H1 (cell line): ENCODE results near the gene ANKS1B. TPM values are rescaled to one million over a fixed set of nuclear protein-coding genes. Genes with fewer than 3 reads are reported as not detected.

Experiments
- CTCF ChIA-PET: fragments of 300-600 bp; sonication (Branson Sonifier 250); formaldehyde crosslinking; loops from one replicate; lab custom pipeline; 2021; ENCODE audit not compliant: partially characterized antibody; lab: Charles Lee
- POLR2A ChIA-PET: fragments of 300-600 bp; sonication (Branson Sonifier 250); formaldehyde crosslinking; loops from one replicate; lab custom pipeline; 2021; ENCODE audit warnings: inconsistent platforms; ENCODE audit not compliant: partially characterized antibody; lab: Charles Lee
- DNase-seq, 2 experiments: peaks; one replicate each; pipeline versions ENCODE4 v3.0.0 to v3.0.0-alpha.2; 2010 to 2022; ENCODE audit warnings: low spot score in 2 of 2, low read depth in 1 of 2, mixed read lengths in 1 of 2
- FAIRE-seq: peaks from 2 replicates; lab custom pipeline; 2011; peaks lifted over from hg19 to GRCh38; lab: Jason Lieb, UNC
- H2AFZ ChIP-seq: 2 replicates; pipeline ENCODE4 v1.8.1; 2012; ENCODE audit warnings: low read length, inconsistent platforms
- H2AK5ac ChIP-seq: 2 replicates; pipeline ENCODE4 v1.6.1; 2013; ENCODE audit warnings: low read depth, low read length
- H2BK120ac ChIP-seq: replicated peaks from 2 replicates; pipeline ENCODE3; 2013; ENCODE audit warnings: low read depth, low read length, inconsistent platforms
- H2BK12ac ChIP-seq: 2 replicates; pipeline ENCODE4 v1.6.1; 2013; ENCODE audit warnings: low read depth, low read length
- H2BK15ac ChIP-seq: 2 replicates; pipeline ENCODE4 v1.6.1; 2013; ENCODE audit warnings: low read length
- H2BK20ac ChIP-seq: 2 replicates; pipeline ENCODE4 v1.6.1; 2013; ENCODE audit warnings: low read length
- H2BK5ac ChIP-seq: 2 replicates; pipeline ENCODE4 v1.6.1; 2013; ENCODE audit warnings: low read depth, low read length
- H3K14ac ChIP-seq: 2 replicates; pipeline ENCODE4 v1.6.1; 2013; ENCODE audit warnings: inconsistent platforms; ENCODE audit not compliant: insufficient read length
- H3K18ac ChIP-seq: 2 replicates; pipeline ENCODE4 v1.6.1; 2013; ENCODE audit warnings: low read length; ENCODE audit errors: extremely low read depth
- H3K23ac ChIP-seq: 2 replicates; pipeline ENCODE4 v1.6.1; 2013; ENCODE audit warnings: inconsistent platforms; ENCODE audit not compliant: insufficient read length
- H3K23me2 ChIP-seq: 2 replicates; pipeline ENCODE4 v1.6.1; 2013; ENCODE audit warnings: low read depth, low read length
- H3K27ac ChIP-seq: 2 replicates; pipeline ENCODE4 v1.6.1; 2011; ENCODE audit warnings: low read depth, low read length, inconsistent platforms
- H3K27me3 ChIP-seq, 4 experiments: replicated peaks in 1 of 4; 1 replicate in 1 of 4; 2 replicates in 3 of 4; pipeline versions ENCODE4 v1.6.1 to v1.8.1; 2011 to 2013; ENCODE audit warnings: low read length in 3 of 4, mild to moderate bottlenecking in 3 of 4, inconsistent platforms in 2 of 4, mixed read lengths in 2 of 4, moderate library complexity in 1 of 4; ENCODE audit not compliant: control insufficient read depth in 3 of 4, insufficient read depth in 3 of 4; ENCODE audit errors: extremely low read depth in 1 of 4
- H3K36me3 ChIP-seq, 4 experiments: 2 replicates each; pipeline versions ENCODE4 v1.6.1 to v1.8.1; 2011 to 2013; ENCODE audit warnings: mild to moderate bottlenecking in 4 of 4, low read length in 3 of 4, moderate library complexity in 2 of 4, control low read depth in 1 of 4, inconsistent platforms in 1 of 4; ENCODE audit not compliant: insufficient read depth in 4 of 4, control insufficient read depth in 2 of 4
- H3K4ac ChIP-seq: replicated peaks from 2 replicates; pipeline ENCODE3; 2013; ENCODE audit warnings: low read length, low read depth, mixed read lengths, inconsistent platforms; ENCODE audit not compliant: insufficient read length
- H3K4me1 ChIP-seq, 4 experiments: replicated peaks in 1 of 4; 1 replicate in 1 of 4; 2 replicates in 3 of 4; pipeline versions ENCODE4 v1.6.1 to v1.8.1; 2011 to 2013; ENCODE audit warnings: low read length in 3 of 4, inconsistent platforms in 2 of 4, mixed read lengths in 1 of 4; ENCODE audit not compliant: insufficient read depth in 4 of 4, control insufficient read depth in 3 of 4
- H3K4me2 ChIP-seq, 2 experiments: 2 replicates each; pipeline versions ENCODE4 v1.6.1 to v1.8.1; 2011 to 2013; ENCODE audit warnings: low read depth in 2 of 2, low read length in 2 of 2, control low read depth in 1 of 2, inconsistent platforms in 1 of 2, mild to moderate bottlenecking in 1 of 2; ENCODE audit not compliant: insufficient read depth in 1 of 2
- H3K4me3 ChIP-seq, 4 experiments: fragments of 200-600, 300-600 bp in 1 of 4; sonication (generic), shearing (Covaris generic), sonication (Bioruptor Twin) in 1 of 4; 2 replicates each; pipeline versions ENCODE4 v1.5.1 to v1.8.1; 2011 to 2016; ENCODE audit warnings: low read length in 4 of 4, low read depth in 3 of 4, control low read depth in 2 of 4, inconsistent platforms in 2 of 4, mild to moderate bottlenecking in 2 of 4, mixed read lengths in 1 of 4, moderate library complexity in 1 of 4; ENCODE audit not compliant: insufficient read depth in 2 of 4; ENCODE audit errors: extremely low read depth in 1 of 4
- H3K56ac ChIP-seq: replicated peaks from 2 replicates; pipeline ENCODE3; 2013; ENCODE audit warnings: low read depth, mild to moderate bottlenecking, mixed read lengths, low read length, inconsistent platforms; ENCODE audit not compliant: insufficient read length
- H3K79me1 ChIP-seq: 2 replicates; pipeline ENCODE4 v1.6.1; 2013; ENCODE audit warnings: low read depth, low read length, control low read depth
- H3K79me2 ChIP-seq, 2 experiments: 2 replicates each; pipeline versions ENCODE4 v1.6.1 to v1.8.1; 2012 to 2013; ENCODE audit warnings: low read length in 2 of 2, mild to moderate bottlenecking in 2 of 2, inconsistent platforms in 1 of 2; ENCODE audit not compliant: insufficient read depth in 2 of 2, control insufficient read depth in 1 of 2
- H3K9ac ChIP-seq, 4 experiments: replicated peaks in 1 of 4; 1 replicate in 1 of 4; 2 replicates in 3 of 4; pipeline versions ENCODE4 v1.6.1 to v1.8.1; 2011 to 2013; ENCODE audit warnings: low read depth in 3 of 4, low read length in 3 of 4, control low read depth in 2 of 4, mild to moderate bottlenecking in 2 of 4, moderate library complexity in 2 of 4, inconsistent platforms in 1 of 4; ENCODE audit errors: extremely low read depth in 1 of 4
- H3K9me3 ChIP-seq, 2 experiments: 2 replicates each; pipeline versions ENCODE4 v1.6.1 to v1.8.1; 2012 to 2013; ENCODE audit warnings: mild to moderate bottlenecking in 2 of 2, moderate library complexity in 2 of 2, control low read depth in 1 of 2, inconsistent platforms in 1 of 2, low read depth in 1 of 2, low read length in 1 of 2, mixed read lengths in 1 of 2; ENCODE audit not compliant: insufficient read depth in 2 of 2
- H4K20me1 ChIP-seq, 2 experiments: replicated peaks in 1 of 2; 2 replicates each; pipeline versions ENCODE3 to v1.8.1; 2011 to 2013; ENCODE audit warnings: inconsistent platforms in 2 of 2, low read length in 2 of 2, mild to moderate bottlenecking in 1 of 2; ENCODE audit not compliant: insufficient read depth in 2 of 2, control insufficient read depth in 1 of 2
- H4K5ac ChIP-seq: 2 replicates; pipeline ENCODE4 v1.6.1; 2013; ENCODE audit warnings: low read length, low read depth, mixed read lengths, inconsistent platforms; ENCODE audit not compliant: insufficient read length
- H4K8ac ChIP-seq: 2 replicates; pipeline ENCODE4 v1.8.0; 2013; ENCODE audit warnings: mild to moderate bottlenecking, moderate library complexity, low read length, inconsistent platforms; ENCODE audit not compliant: insufficient read depth; ENCODE audit errors: extremely low read depth
- H4K91ac ChIP-seq: replicated peaks from 2 replicates; pipeline ENCODE3; 2013; ENCODE audit warnings: low read length, mixed read lengths, inconsistent platforms; ENCODE audit not compliant: insufficient read length
- ASH2L ChIP-seq: fragments of 200-600, 300-600 bp; sonication (generic); IDR thresholded peaks from one replicate; pipeline ENCODE4 v1.7.1; 2017; ENCODE audit warnings: low read length
- ATF3 ChIP-seq: IDR thresholded peaks from 2 replicates; pipeline ENCODE4 v1.6.1; 2011; ENCODE audit warnings: low read depth, mild to moderate bottlenecking, low read length; ENCODE audit not compliant: insufficient read depth
- BACH1 ChIP-seq: IDR thresholded peaks from 2 replicates; pipeline ENCODE4 v1.6.1; 2012; ENCODE audit warnings: low read length, improper control_type of control experiment
- BCL11A ChIP-seq, 2 experiments: IDR thresholded peaks; one replicate each; pipeline ENCODE4 v1.6.1; 2011; ENCODE audit warnings: low read depth in 2 of 2, low read length in 2 of 2, mild to moderate bottlenecking in 2 of 2
- CEBPB ChIP-seq: IDR thresholded peaks from 2 replicates; pipeline ENCODE4 v1.6.1; 2012; ENCODE audit warnings: low read depth, low read length
- EGR1 ChIP-seq: IDR thresholded peaks from 2 replicates; pipeline ENCODE4 v1.6.1; 2011; ENCODE audit warnings: low read depth, low read length, borderline replicate concordance
- HDAC6 ChIP-seq: IDR thresholded peaks from one replicate; pipeline ENCODE4 v1.7.1; 2012; ENCODE audit warnings: low read depth, mild to moderate bottlenecking, inconsistent platforms, low read length, moderate library complexity
- KDM5A ChIP-seq: fragments of 200-600 bp; IDR thresholded peaks from 2 replicates; pipeline ENCODE4 v1.7.1; 2012; ENCODE audit warnings: mild to moderate bottlenecking, low read length, inconsistent platforms, mixed read lengths
- POLR2AphosphoS5 ChIP-seq: IDR thresholded peaks from 2 replicates; pipeline ENCODE4 v1.6.1; 2011; ENCODE audit warnings: low read depth, low read length
- SIN3A ChIP-seq, 2 experiments: IDR thresholded peaks in 1 of 2; conservative IDR thresholded peaks in 1 of 2; 2 replicates each; pipeline ENCODE4 v1.6.1; 2011 to 2012; ENCODE audit warnings: low read length in 2 of 2, improper control_type of control experiment in 1 of 2, low read depth in 1 of 2, mild to moderate bottlenecking in 1 of 2
- SP1 ChIP-seq: IDR thresholded peaks from 2 replicates; pipeline ENCODE4 v1.6.1; 2011; ENCODE audit warnings: low read depth, low read length
- TAF1 ChIP-seq: IDR thresholded peaks from 2 replicates; pipeline ENCODE4 v1.6.1; 2011; ENCODE audit warnings: mild to moderate bottlenecking, low read depth, low read length
- TAF7 ChIP-seq: optimal IDR thresholded peaks from 2 replicates; pipeline ENCODE3; 2011; ENCODE audit warnings: low read depth, mild to moderate bottlenecking, inconsistent platforms, low read length, moderate library complexity, borderline replicate concordance
- YY1 ChIP-seq: IDR thresholded peaks from 2 replicates; pipeline ENCODE4 v1.6.1; 2011; ENCODE audit warnings: low read depth, mild to moderate bottlenecking, low read length
- ZNF274 ChIP-seq: IDR thresholded peaks from 2 replicates; pipeline ENCODE4 v1.7.0; 2012; ENCODE audit warnings: low read length, borderline replicate concordance; ENCODE audit errors: extremely low read depth
- WGBS, 2 experiments: shearing (Covaris generic) in 1 of 2; methylation state at CpG; one replicate each; pipeline versions ENCODE4 v1.1.6 to v1.1.7; 2013 to 2015; ENCODE audit warnings: low lambda C conversion rate in 2 of 2, mixed read lengths in 2 of 2, inconsistent platforms in 1 of 2, low coverage in 1 of 2, missing lambda C conversion rate in 1 of 2; ENCODE audit not compliant: insufficient replicate concordance in 2 of 2, insufficient coverage in 1 of 2, insufficient read length in 1 of 2; ENCODE audit errors: extremely low coverage in 1 of 2, missing lambda C conversion rate in 1 of 2; 5-methylcytosine and 5-hydroxymethylcytosine counted together
- polyA plus RNA-seq, 7 experiments: library from polyadenylated mRNA; depleted of rRNA in 3 of 7; stranded (reverse) in 5 of 7; unstranded in 2 of 7; fragments of >200 nt in 5 of 7; fragments of 200-250 nt in 2 of 7; gene quantifications; 1 replicate in 5 of 7; 2 replicates in 1 of 7; 4 replicates in 1 of 7; pipeline versions ENCODE4 v1.2.1 to v1.2.3, GENCODE V29; 2011 to 2013; ENCODE audit warnings: missing spikeins in 2 of 7, mixed read lengths in 2 of 7
- total RNA-seq: library from RNA; stranded (reverse); fragmentation: NEBNext Ultra II Directional; extraction: Animal tissue kit (Norgen Biotek cat#: 25700); gene quantifications from 2 replicates; pipeline ENCODE4 v1.2.1, GENCODE V29; 2021

ANKS1B gene
- total and polyA plus RNA-seq, 2 of the 8 experiments (the other 6 are each of a cell fraction or from before 2014, with no cell fraction given): 2.7 to 6.1 TPM

- CTCF ChIA-PET: interaction anchor here (0.8 to 6.7 kb wide), 10 partner anchors 9 to 271 kb away, joined by 3 to 57 read pairs (median 4); no protein-coding TSS in a partner anchor
- Histone ChIP-seq H3K4me3 (no peak overlapping the region), H3K36me3 (peaks cover 0 to 12% (median 1%) of the 10 kb centered on the region in 4 experiments; a peak in 5 of 8 replicates), H3K4ac (no peak overlapping the region), H4K20me1 (no peaks in the 10 kb centered on the region), H3K56ac (no peak overlapping the region), H3K9me3 (no peaks in the 10 kb centered on the region), H4K8ac (no peak overlapping the region), H4K91ac (no peak overlapping the region), H2BK20ac (no peak overlapping the region), H2AK5ac (no peak overlapping the region), H3K14ac (no peak overlapping the region), H3K23me2 (no peaks in the 10 kb centered on the region), H3K18ac (no peak overlapping the region), H3K9ac (no peak overlapping the region), H2AFZ (no peak overlapping the region), H2BK120ac (no peak overlapping the region), H2BK12ac (no peak overlapping the region), H3K23ac (no peak overlapping the region), H2BK15ac (no peak overlapping the region), H3K79me2 (no peaks in the 10 kb centered on the region), H3K79me1 (no peaks in the 10 kb centered on the region), H3K4me2 (no peak overlapping the region), H3K27ac (no peak overlapping the region), H2BK5ac (no peak overlapping the region), H3K4me1 (no peaks in the 10 kb centered on the region), H3K27me3 (no peaks in the 10 kb centered on the region), H4K5ac (no peak overlapping the region)
- DNase-seq (no peak), FAIRE-seq (no peak)
- POLR2A ChIA-PET: no interaction called here
- WGBS, 2 experiments: 94% methylated on average over 5 of the region's 5 CpGs; no CpG with 5 or more reads in 1 of the 2 experiments
- TF ChIP-seq ASH2L (no peak), TAF1 (no peak), EGR1 (no peak), HDAC6 (no peak), BCL11A (IDR thresholded peaks at IDR 0.05; ENCODE audit: low read depth in 2 of 2, low read length in 2 of 2) (no peak), TAF7 (no peak), CEBPB (no peak), ATF3 (no peak), SIN3A (conservative IDR thresholded peaks at IDR 0.05 in 1 of 2, IDR thresholded peaks at IDR 0.05 in 1 of 2; ENCODE audit: low read depth in 1 of 2, low read length in 2 of 2) (no peak), SP1 (no peak), ZNF274 (no peak), BACH1 (no peak), YY1 (no peak), POLR2AphosphoS5 (no peak), KDM5A (no peak)
These were observed 1257.5 kb downstream of the ANKS1B start for GRCh38 chr12:98727196-98727595.
